Mesenchymal stem cell (in vitro differentiated cells and primary cell): ENCODE data around the gene EML1.
A peak's percentile ranks its signal among the peaks of the same experiment; 100 is the strongest.

Experiments
- DNase-seq: peaks from one replicate; pipeline ENCODE4 v3.0.0-alpha.2; 2013
- H2AFZ ChIP-seq: one replicate; pipeline ENCODE4 v1.6.1; 2013; ENCODE audit warnings: low read depth, mild to moderate bottlenecking, control low read depth, inconsistent platforms, low read length, moderate library complexity
- H2AK5ac ChIP-seq: 2 replicates; pipeline ENCODE4 v1.6.1; 2013; ENCODE audit warnings: low read length, moderate library complexity, mild to moderate bottlenecking, inconsistent platforms; ENCODE audit not compliant: severe bottlenecking
- H2BK120ac ChIP-seq: one replicate; pipeline ENCODE4 v1.6.1; 2013; ENCODE audit warnings: low read depth, mild to moderate bottlenecking, inconsistent platforms, low read length, moderate library complexity
- H2BK12ac ChIP-seq, 2 experiments: one replicate each; pipeline ENCODE4 v1.6.1; 2013; ENCODE audit warnings: inconsistent platforms in 2 of 2, low read length in 2 of 2, mild to moderate bottlenecking in 2 of 2, moderate library complexity in 2 of 2, control low read depth in 1 of 2
- H2BK15ac ChIP-seq: one replicate; pipeline ENCODE4 v1.6.1; 2013; ENCODE audit warnings: mild to moderate bottlenecking, low read depth, inconsistent platforms; ENCODE audit not compliant: poor library complexity, severe bottlenecking
- H2BK5ac ChIP-seq: 2 replicates; pipeline ENCODE4 v1.6.1; 2013; ENCODE audit warnings: low read depth, mild to moderate bottlenecking, low read length, control low read depth, inconsistent platforms; ENCODE audit not compliant: poor library complexity, severe bottlenecking
- H3K14ac ChIP-seq, 2 experiments: one replicate each; pipeline ENCODE4 v1.6.1; 2013; ENCODE audit warnings: inconsistent platforms in 2 of 2, low read length in 2 of 2, control low read depth in 1 of 2, mild to moderate bottlenecking in 1 of 2, moderate library complexity in 1 of 2
- H3K18ac ChIP-seq, 2 experiments: one replicate each; pipeline ENCODE4 v1.6.1; 2013; ENCODE audit warnings: inconsistent platforms in 2 of 2, low read length in 2 of 2, control low read depth in 1 of 2, low read depth in 1 of 2, mild to moderate bottlenecking in 1 of 2
- H3K23ac ChIP-seq, 2 experiments: one replicate each; pipeline ENCODE4 v1.6.1; 2013; ENCODE audit warnings: inconsistent platforms in 2 of 2, low read length in 2 of 2, mild to moderate bottlenecking in 2 of 2, moderate library complexity in 2 of 2, control low read depth in 1 of 2
- H3K27ac ChIP-seq: 2 replicates; pipeline ENCODE4 v1.5.1; 2013; ENCODE audit warnings: mild to moderate bottlenecking, moderate library complexity, low read length, control low read depth, inconsistent platforms; ENCODE audit not compliant: poor library complexity, severe bottlenecking
- H3K27me3 ChIP-seq, 2 experiments: 2 replicates each; pipeline versions ENCODE4 v1.6.1 to v1.7.0; 2013; ENCODE audit warnings: low read length in 2 of 2, mild to moderate bottlenecking in 2 of 2, moderate library complexity in 2 of 2, control low read depth in 1 of 2, inconsistent platforms in 1 of 2; ENCODE audit not compliant: control insufficient read depth in 1 of 2, insufficient read depth in 1 of 2
- H3K36me3 ChIP-seq, 2 experiments: 2 replicates each; pipeline versions ENCODE4 v1.6.1 to v1.7.0; 2013; ENCODE audit warnings: low read length in 2 of 2, control low read depth in 1 of 2, inconsistent platforms in 1 of 2, low read depth in 1 of 2, mild to moderate bottlenecking in 1 of 2; ENCODE audit not compliant: insufficient read depth in 2 of 2, control insufficient read depth in 1 of 2
- H3K4ac ChIP-seq, 2 experiments: one replicate each; pipeline ENCODE4 v1.6.1; 2013; ENCODE audit warnings: inconsistent platforms in 2 of 2, low read length in 2 of 2, mild to moderate bottlenecking in 2 of 2, moderate library complexity in 2 of 2, control low read depth in 1 of 2, low read depth in 1 of 2
- H3K4me1 ChIP-seq: 2 replicates; pipeline ENCODE4 v1.6.1; 2013; ENCODE audit warnings: low read depth, low read length, control low read depth; ENCODE audit not compliant: control insufficient read depth, insufficient read depth
- H3K4me2 ChIP-seq: 2 replicates; pipeline ENCODE4 v1.6.1; 2013; ENCODE audit warnings: low read length, mild to moderate bottlenecking, inconsistent platforms; ENCODE audit not compliant: poor library complexity, severe bottlenecking
- H3K4me3 ChIP-seq, 2 experiments: 2 replicates each; pipeline versions ENCODE4 v1.5.1 to v1.7.0; 2013; ENCODE audit warnings: low read length in 2 of 2, mild to moderate bottlenecking in 2 of 2, control low read depth in 1 of 2, low read depth in 1 of 2; ENCODE audit not compliant: insufficient read depth in 1 of 2
- H3K79me1 ChIP-seq: replicated peaks from 2 replicates; pipeline ENCODE4 v1.6.1; 2013; ENCODE audit warnings: mild to moderate bottlenecking, control low read depth, low read length, inconsistent platforms; ENCODE audit not compliant: poor library complexity, severe bottlenecking
- H3K9ac ChIP-seq: 2 replicates; pipeline ENCODE4 v1.7.0; 2013; ENCODE audit warnings: mild to moderate bottlenecking, low read length, moderate library complexity
- H3K9me3 ChIP-seq: 2 replicates; pipeline ENCODE4 v1.7.0; 2013; ENCODE audit warnings: mild to moderate bottlenecking, low read length; ENCODE audit not compliant: control insufficient read depth
- H4K8ac ChIP-seq: one replicate; pipeline ENCODE4 v1.6.1; 2013; ENCODE audit warnings: inconsistent platforms, mild to moderate bottlenecking, low read length, moderate library complexity
- H4K91ac ChIP-seq: one replicate; pipeline ENCODE4 v1.6.1; 2013; ENCODE audit warnings: mild to moderate bottlenecking, low read length, inconsistent platforms
- WGBS: methylation state at CpG from one replicate; pipeline ENCODE4 v1.1.7; 2013; ENCODE audit warnings: mixed read lengths; 5-methylcytosine and 5-hydroxymethylcytosine counted together

Gene EML1

DNA sequence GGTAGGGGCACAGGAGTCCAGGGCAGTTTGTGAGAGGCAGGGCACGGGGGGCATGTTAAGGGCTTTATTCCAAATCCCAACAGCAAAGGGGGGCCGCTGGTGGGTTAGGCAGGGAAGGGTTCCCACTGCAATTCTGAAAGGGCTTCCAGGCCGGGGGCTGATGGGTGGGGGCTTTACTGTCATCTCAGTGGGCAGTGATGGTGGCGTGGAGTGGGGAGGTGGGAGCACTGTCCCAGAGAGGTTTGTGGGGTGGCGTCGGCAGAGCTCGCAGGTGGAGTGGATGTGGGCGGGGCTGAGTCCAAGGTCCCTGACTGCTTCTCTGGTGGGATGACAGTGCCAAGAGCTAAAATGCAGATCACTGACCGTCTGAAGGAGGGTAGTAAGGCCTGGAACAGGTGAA is 150.4 kb downstream of the EML1 start:
- Histone ChIP-seq H3K9ac (no peak overlapping the region), H3K36me3 (peaks cover 34 to 40% of the 10 kb centered on the region in 2 experiments), H3K27me3 (no peaks in the 10 kb centered on the region), H3K4ac (no peak overlapping the region), H2BK5ac (no peak overlapping the region), H2BK15ac (no peak overlapping the region), H3K23ac (no peak overlapping the region), H3K4me3 (no peak overlapping the region), H4K91ac (no peak overlapping the region), H4K8ac (no peak overlapping the region), H2BK120ac (no peak overlapping the region), H3K79me1 (no peaks in the 10 kb centered on the region), H3K18ac (no peak overlapping the region), H3K4me2 (no peak overlapping the region), H2AFZ (no peak overlapping the region), H3K27ac (no peak overlapping the region), H2BK12ac (no peak overlapping the region), H3K4me1 (peaks cover 10% of the 10 kb centered on the region), H3K14ac (no peak overlapping the region), H2AK5ac (no peak overlapping the region), H3K9me3 (no peaks in the 10 kb centered on the region)
- DNase-seq, result no peak
- 91% methylated on average over 9 of the region's 9 CpGs for WGBS

DNA sequence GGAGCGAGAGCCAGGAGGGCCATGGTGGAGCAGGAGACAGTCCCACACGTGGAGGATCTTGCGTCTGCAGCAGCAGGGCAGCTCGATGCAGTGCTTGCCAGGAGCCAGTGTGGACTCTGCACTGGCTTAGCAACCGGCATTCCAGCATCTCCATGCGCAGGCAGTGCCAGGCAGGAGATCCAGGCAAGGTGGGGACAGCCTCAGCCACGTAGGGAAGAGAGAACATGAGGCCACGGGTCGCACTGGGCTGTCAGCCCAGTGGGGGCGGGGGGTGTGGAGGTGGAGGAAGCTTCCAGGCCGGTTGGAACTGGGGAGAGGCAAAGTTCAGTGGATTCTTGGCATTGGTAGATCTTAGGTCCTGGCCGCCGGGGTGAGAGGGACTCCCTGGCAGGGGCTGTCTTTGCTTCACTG is 151.0 kb downstream of the EML1 start:
- Histone ChIP-seq H2AK5ac (no peak overlapping the region), H3K9ac (no peak overlapping the region), H3K14ac (no peak overlapping the region), H3K4ac (no peak overlapping the region), H3K79me1 (no peaks in the 10 kb centered on the region), H3K27ac (no peak overlapping the region), H2BK120ac (no peak overlapping the region), H3K4me1 (peaks cover 10% of the 10 kb centered on the region), H4K8ac (no peak overlapping the region), H2AFZ (no peak overlapping the region), H2BK15ac (no peak overlapping the region), H3K9me3 (no peaks in the 10 kb centered on the region), H3K18ac (no peak overlapping the region), H3K23ac (no peak overlapping the region), H3K4me2 (no peak overlapping the region), H4K91ac (no peak overlapping the region), H2BK12ac (no peak overlapping the region), H2BK5ac (no peak overlapping the region), H3K27me3 (no peaks in the 10 kb centered on the region), H3K36me3 (peaks cover 28 to 33% of the 10 kb centered on the region in 2 experiments), H3K4me3 (no peak overlapping the region)
- DNase-seq, result no peak
- WGBS, result 86% methylated on average over 12 of the region's 13 CpGs

DNA sequence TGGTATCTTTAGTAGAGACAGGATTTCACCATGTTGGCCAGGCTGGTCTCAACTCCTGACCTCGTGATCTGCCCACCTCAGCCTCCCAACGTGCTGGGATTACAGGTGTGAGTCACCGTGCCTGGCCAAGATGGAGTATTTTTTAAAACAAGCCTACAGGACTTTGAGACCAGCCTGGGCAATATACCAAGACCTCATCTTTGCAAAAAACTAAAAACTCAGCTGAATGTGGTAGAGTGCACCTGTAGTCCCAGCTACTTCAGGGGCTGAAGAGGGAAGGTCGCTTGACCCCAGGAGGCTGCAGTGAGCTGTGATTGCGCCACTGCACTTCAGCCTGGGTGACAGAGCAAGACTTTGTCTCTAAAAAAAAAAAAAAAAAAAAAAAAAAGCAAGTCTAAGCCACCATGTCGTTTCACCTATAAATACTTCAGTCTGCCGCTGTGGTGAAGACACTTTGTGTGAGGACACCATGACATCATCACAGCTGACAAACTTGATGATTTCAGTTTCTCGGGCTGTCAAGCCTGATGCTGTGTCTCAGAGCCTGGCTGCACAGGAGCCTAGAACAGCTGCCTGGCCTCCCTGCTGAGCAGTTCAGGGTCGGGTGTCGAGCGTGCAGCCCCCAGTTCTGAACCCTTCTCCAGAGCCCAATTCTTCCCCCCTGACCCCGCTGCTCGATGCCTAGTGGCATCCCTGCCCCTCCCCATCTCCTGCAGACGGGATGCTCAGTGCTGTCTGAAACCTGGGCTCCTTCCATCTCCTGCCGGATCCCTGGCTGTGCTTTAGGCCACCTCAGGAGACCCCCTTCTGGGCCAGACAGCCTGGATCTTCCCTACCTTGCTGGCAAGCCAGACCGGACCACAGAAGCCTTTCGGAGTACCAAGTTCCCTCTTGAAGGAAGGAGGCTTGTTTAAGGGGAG is 152.8 kb downstream of the EML1 start:
- Histone ChIP-seq H3K9me3 (no peaks in the 10 kb centered on the region), H2BK5ac (no peak overlapping the region), H3K4me2 (peak overlapping the region; percentile 7), H3K23ac (peak overlapping the region in 1 of 2 experiments; percentile 5), H3K9ac (no peak overlapping the region), H2AFZ (no peak overlapping the region), H2AK5ac (no peak overlapping the region), H4K91ac (no peak overlapping the region), H3K79me1 (no peaks in the 10 kb centered on the region), H2BK15ac (no peak overlapping the region), H3K18ac (no peak overlapping the region), H3K36me3 (peaks cover 16% of the 10 kb centered on the region in 2 experiments), H3K14ac (no peak overlapping the region), H4K8ac (no peak overlapping the region), H2BK12ac (no peak overlapping the region), H3K27me3 (peaks cover 10 to 11% of the 10 kb centered on the region in 2 experiments), H3K27ac (no peak overlapping the region), H3K4me1 (peaks cover 16% of the 10 kb centered on the region), H2BK120ac (no peak overlapping the region), H3K4ac (no peak overlapping the region), H3K4me3 (no peak overlapping the region)
- 68% methylated on average over 17 of the region's 17 CpGs for WGBS
- DNase-seq, result peak; percentile 15

DNA sequence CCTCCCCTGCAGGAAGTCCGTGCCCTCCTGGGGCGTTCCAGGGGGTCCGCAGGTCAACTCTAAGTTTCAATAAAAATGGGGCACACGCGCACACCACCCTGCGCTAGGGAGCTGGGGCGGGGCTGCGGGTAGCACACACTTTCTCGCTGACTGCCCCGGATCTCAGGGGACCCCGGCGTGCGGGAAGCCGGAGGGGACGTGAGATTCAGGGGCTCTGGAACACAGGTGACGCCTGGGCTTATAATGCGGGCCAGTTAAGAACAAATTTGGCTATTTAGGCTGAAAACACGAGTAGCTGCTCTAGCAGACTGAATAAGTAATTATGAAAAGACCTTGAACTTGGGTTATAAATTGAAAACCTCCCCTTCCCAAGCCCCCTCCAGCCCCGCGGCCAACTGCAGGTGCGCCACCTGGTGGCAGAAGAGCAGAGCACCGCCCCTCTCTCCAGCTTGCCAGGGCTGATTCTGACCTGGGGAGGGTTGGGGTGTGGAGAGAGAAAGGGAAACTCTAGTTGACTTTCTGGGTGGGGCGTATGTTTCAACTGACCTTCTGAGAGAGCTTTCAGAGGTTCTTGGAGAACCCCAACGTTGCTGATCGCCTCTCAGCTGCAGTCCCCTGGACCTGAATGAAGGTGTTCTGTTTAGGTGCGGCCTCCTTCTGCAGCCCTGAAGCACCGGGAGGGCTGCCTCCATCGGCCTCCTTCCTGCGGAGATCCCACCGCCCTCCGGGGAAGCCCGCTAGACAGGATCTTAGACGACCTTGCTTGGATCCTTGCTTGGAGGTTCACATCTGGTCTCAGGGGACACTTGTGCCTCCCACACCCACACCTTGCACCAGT is 153.7 kb downstream of the EML1 start:
- Histone ChIP-seq H3K4me3 (no peak overlapping the region), H4K91ac (no peak overlapping the region), H3K36me3 (peaks cover 9 to 16% of the 10 kb centered on the region in 2 experiments), H2BK120ac (no peak overlapping the region), H3K79me1 (no peaks in the 10 kb centered on the region), H3K4ac (no peak overlapping the region), H2BK12ac (no peak overlapping the region), H3K27me3 (peaks cover 14 to 17% of the 10 kb centered on the region in 2 experiments), H2BK15ac (no peak overlapping the region), H2AK5ac (no peak overlapping the region), H2BK5ac (no peak overlapping the region), H3K4me1 (peaks cover 16% of the 10 kb centered on the region), H3K27ac (no peak overlapping the region), H3K9me3 (no peaks in the 10 kb centered on the region), H4K8ac (no peak overlapping the region), H3K23ac (no peak overlapping the region), H2AFZ (no peak overlapping the region), H3K4me2 (peak overlapping the region; percentile 7), H3K18ac (no peak overlapping the region), H3K14ac (no peak overlapping the region), H3K9ac (no peak overlapping the region)
- 44% methylated on average over 30 of the region's 33 CpGs for WGBS
- peak; percentile 21 for DNase-seq
